Heart right ventricle (tissue), 16 donors: ENCODE results near the gene GOLGA6L1. TPM values are rescaled to one million over a fixed set of nuclear protein-coding genes. Genes with fewer than 3 reads are reported as not detected.

Experiments used
- ATAC-seq, 8 donors: fragments of 200-7000 bp; cut with Tn5 transposase; one replicate each; pipeline ENCODE4 v1.9.1; 2020; ENCODE audit warnings: mild to moderate bottlenecking in 8 of 8, moderate library complexity in 8 of 8, moderate number of reproducible peaks in 1 of 8
- DNase-seq, 2 donors: peaks; one replicate each; pipeline ENCODE4 v3.0.0-alpha.2; 2020
- H3K27ac ChIP-seq, 10 donors: fragments of 200-600 bp; sonication (generic) in 2 of 10; one replicate each; pipeline versions ENCODE4 v1.5.0 to v1.8.0; 2020 to 2022; ENCODE audit warnings: mild to moderate bottlenecking in 3 of 10
- H3K27me3 ChIP-seq, 7 donors: fragments of 200-600 bp; one replicate each; pipeline ENCODE4 v1.8.0; 2021 to 2022; ENCODE audit warnings: mild to moderate bottlenecking in 2 of 7
- H3K36me3 ChIP-seq, 9 donors: fragments of 200-600 bp; sonication (generic) in 1 of 9; one replicate each; pipeline versions ENCODE4 v1.5.0 to v1.8.0; 2020 to 2022; ENCODE audit warnings: mild to moderate bottlenecking in 2 of 9
- H3K4me1 ChIP-seq, 9 donors: fragments of 200-600 bp; sonication (generic) in 1 of 9; one replicate each; pipeline versions ENCODE4 v1.5.0 to v1.8.0; 2020 to 2022; ENCODE audit warnings: mild to moderate bottlenecking in 4 of 9
- H3K4me3 ChIP-seq, 10 donors: fragments of 200-600 bp; sonication (generic) in 2 of 10; one replicate each; pipeline versions ENCODE4 v1.5.0 to v1.8.0; 2020 to 2022; ENCODE audit warnings: mild to moderate bottlenecking in 7 of 10, moderate library complexity in 2 of 10
- H3K9me3 ChIP-seq, 11 donors: fragments of 200-600 bp in 10 of 11; sonication (generic) in 2 of 11; one replicate each; pipeline versions ENCODE4 v1.5.0 to v1.8.0; 2013 to 2022; ENCODE audit warnings: mild to moderate bottlenecking in 2 of 11, control low read depth in 1 of 11, moderate library complexity in 1 of 11
- CTCF ChIP-seq, 9 donors: fragments of 200-600 bp; sonication (generic) in 2 of 9; IDR thresholded peaks; one replicate each; pipeline versions ENCODE4 v1.5.0 to v1.8.0; 2021 to 2022; ENCODE audit warnings: antibody characterized with exemption in 9 of 9, mild to moderate bottlenecking in 5 of 9, moderate library complexity in 1 of 9
- WGBS, 2 donors: extraction: QIAGEN DNeasy Blood & Tissue Kit; methylation state at CpG; one replicate each; pipeline ENCODE4 v1.1.7; 2013; ENCODE audit warnings: inconsistent platforms in 1 of 2; 5-methylcytosine and 5-hydroxymethylcytosine counted together
- intact Hi-C, 10 donors: fragments of 100-400 bp; cut with DNase I; formaldehyde crosslinking; loops; one replicate each; pipeline versions ENCODE4 v1.11.1 to v1.14.2; 2022
- polyA plus RNA-seq, 2 donors: library from polyadenylated mRNA; stranded (reverse); fragments of 200-250 nt; gene quantifications; one replicate each; pipeline ENCODE4 v1.2.3, GENCODE V29; 2013
- total RNA-seq, 10 donors: library from RNA; stranded (reverse); fragmentation: NEBNext Ultra II Directional in 3 of 10; extraction: Animal tissue kit (Norgen Biotek cat#: 25700) in 3 of 10; gene quantifications; one replicate each; pipeline versions ENCODE4 v1.2.1 to v1.2.4, GENCODE V29; 2021 to 2023
- donor health status: Arrhythmogenic right ventricular cardiomyopathy.
- donor health status: ischemic (EF 13 %, LVEDD 7.1; RV severe dilation, severe dysfunction).
- donor health status: healthy with polysubstance abuse.
- donor health status: DM: no; HTN: yes; CAD: no.
- donor health status: DM: no; HTN: no; CAD: no.
- donor health status: ischemic (EF 25% LVEDD 6.9; RV normal size, moderate dysfunction).
- donor health status: ischemic (EF 25% LVEDD 5.7; RV mildly dilated, moderate dysfunction).
- donor health status: healthy.
- donor health status: DM: yes; HTN: yes; CAD: no.
- donor health status: Ischemic cardiomyopathy.
- donor health status: ischemic (EF 35%, LVEDD 5.7; RV mildly dilated, moderate dysfunction).
- donor health status: nonischemic (EF 11% LVEDD 7.7; RV severe dilation, severe dysfunction).
- donor health status: DM: yes; HTN: yes; CAD: no.
- donor health status: PGD.
- donor health status: ischemic (EF 29% LVEDD 5.4; RV normal size, mild dysfunction).
- donor health status: nonischemic (EF 23%, LVEDD 6.1; RV moderate dilation, normal function).

The GOLGA6L1 gene
- total and polyA plus RNA-seq, 12 donors, result not detected

GRCh38 chr15:23079766-23080165 is 56.9 kb downstream of the GOLGA6L1 start:
- no peaks in the 10 kb centered on the region for H3K9me3 ChIP-seq
- H3K36me3 ChIP-seq, result no peaks in the 10 kb centered on the region
- WGBS, 2 donors, result 57 to 73% methylated on average over 7 of the region's 7 CpGs
- no peaks in the 10 kb centered on the region for H3K4me1 ChIP-seq
- peaks cover 0 to 17% (median 3%) of the 10 kb centered on the region in 7 donors for H3K27me3 ChIP-seq
- no peak overlapping the region for H3K4me3 ChIP-seq
- TF ChIP-seq CTCF (IDR thresholded peaks at IDR 0.05), result no peak
- DNase-seq (no peak), ATAC-seq (no peak)
- no peak overlapping the region for H3K27ac ChIP-seq
- intact Hi-C loops, result no loop called here

Other genes starting within 250 kb of the GOLGA6L1 start
- 10 to 100 TPM; 17.6 to 56.6 (median 28.7) TPM for gene CYFIP1, start 156.5 kb downstream of the GOLGA6L1 start, total RNA-seq
- 10 to 100 TPM; 12.4 to 23.6 TPM for gene CYFIP1, start 156.5 kb downstream of the GOLGA6L1 start, polyA plus RNA-seq
- 10 to 100 TPM; 10.7 to 17.3 (median 13.6) TPM for gene TUBGCP5, start 97.3 kb downstream of the GOLGA6L1 start, total RNA-seq
- gene TUBGCP5, start 97.3 kb downstream of the GOLGA6L1 start, polyA plus RNA-seq, result 1 to 10 TPM; 3.8 to 5.2 TPM
- not detected for gene GOLGA6L26, start 197.4 kb upstream of the GOLGA6L1 start, total RNA-seq
- not detected for gene GOLGA6L26, start 197.4 kb upstream of the GOLGA6L1 start, polyA plus RNA-seq
- gene GOLGA8S, start 217.9 kb upstream of the GOLGA6L1 start, total RNA-seq, result under 1 TPM; 0.11 to 0.92 (median 0.41) TPM
- under 1 TPM; 0.03 to 0.66 TPM for gene GOLGA8S, start 217.9 kb upstream of the GOLGA6L1 start, polyA plus RNA-seq